SK-N-SH (cell line): ENCODE measurements around the gene NFIA. TPM values are rescaled to one million over a fixed set of nuclear protein-coding genes. Genes with fewer than 3 reads are reported as not detected.

Experiments used
- CTCF ChIA-PET: fragments of 300-600, 350-600 bp; formaldehyde crosslinking; extraction: SDS; loops from one replicate; lab custom pipeline; 2021; lab: Yijun Ruan, JAX
- POLR2A ChIA-PET: fragments of 350-600 bp; sonication (Branson Sonifier 250); formaldehyde crosslinking; extraction: SDS; loops from one replicate; lab custom pipeline; 2020; ENCODE audit warnings: antibody characterized with exemption, inconsistent platforms; lab: Yijun Ruan, JAX
- DNase-seq: peaks from one replicate; pipeline ENCODE4 v3.0.0; 2012
- H2AFZ ChIP-seq: fragments of 200-600 bp; sonication (generic); 2 replicates; pipeline ENCODE4 v1.8.1; 2016; ENCODE audit warnings: antibody characterized with exemption, mild to moderate bottlenecking, low read depth
- H3F3A ChIP-seq: fragments of 200-600 bp; sonication (generic); replicated peaks from 2 replicates; pipeline ENCODE3; 2016; ENCODE audit warnings: antibody characterized with exemption, mild to moderate bottlenecking; ENCODE audit not compliant: insufficient read depth
- H3K27ac ChIP-seq, 2 experiments: fragments of 200-500 bp in 1 of 2; fragments of 200-600 bp in 1 of 2; sonication (Bioruptor generic) in 1 of 2; sonication (generic), shearing (Covaris generic) in 1 of 2; 2 replicates each; pipeline versions ENCODE4 v1.5.1 to v1.6.1; 2014 to 2016; ENCODE audit warnings: low read depth in 2 of 2, inconsistent platforms in 1 of 2, low read length in 1 of 2, mild to moderate bottlenecking in 1 of 2, mixed read lengths in 1 of 2
- H3K27me3 ChIP-seq: fragments of 200-600 bp; sonication (generic), shearing (Covaris generic); 2 replicates; pipeline ENCODE4 v1.6.1; 2016; ENCODE audit warnings: mixed run types; ENCODE audit not compliant: insufficient read depth
- H3K36me3 ChIP-seq, 2 experiments: fragments of 200-500 bp in 1 of 2; fragments of 200-600 bp in 1 of 2; sonication (Bioruptor generic) in 1 of 2; sonication (generic) in 1 of 2; replicated peaks in 1 of 2; 2 replicates each; pipeline versions ENCODE3 to v1.5.1; 2014 to 2016; ENCODE audit warnings: low read length in 1 of 2, mild to moderate bottlenecking in 1 of 2; ENCODE audit not compliant: insufficient read depth in 2 of 2, control insufficient read depth in 1 of 2
- H3K4me1 ChIP-seq, 2 experiments: fragments of 200-500 bp in 1 of 2; fragments of 200-600 bp in 1 of 2; sonication (Bioruptor generic) in 1 of 2; sonication (generic), shearing (Covaris generic) in 1 of 2; 2 replicates each; pipeline versions ENCODE4 v1.5.1 to v1.6.1; 2014 to 2016; ENCODE audit warnings: low read depth in 1 of 2, low read length in 1 of 2, mixed run types in 1 of 2; ENCODE audit not compliant: insufficient read depth in 2 of 2, control insufficient read depth in 1 of 2
- H3K4me2 ChIP-seq: fragments of 200-600 bp; sonication (generic), shearing (Covaris generic); 2 replicates; pipeline ENCODE4 v1.6.1; 2017; ENCODE audit warnings: mixed run types
- H3K4me3 ChIP-seq, 2 experiments: fragments of 200-500 bp in 1 of 2; fragments of 200-600 bp in 1 of 2; sonication (Bioruptor generic) in 1 of 2; sonication (generic), shearing (Covaris generic) in 1 of 2; 2 replicates each; pipeline versions ENCODE4 v1.5.1 to v1.8.1; 2014 to 2016; ENCODE audit warnings: low read depth in 2 of 2, inconsistent platforms in 1 of 2, low read length in 1 of 2, mild to moderate bottlenecking in 1 of 2, mixed read lengths in 1 of 2, moderate library complexity in 1 of 2
- H3K79me2 ChIP-seq: fragments of 200-600 bp; sonication (generic); 2 replicates; pipeline ENCODE4 v1.8.1; 2017; ENCODE audit warnings: mild to moderate bottlenecking; ENCODE audit not compliant: insufficient read depth
- H3K9ac ChIP-seq: fragments of 200-600 bp; sonication (generic); 2 replicates; pipeline ENCODE4 v1.6.1; 2017; ENCODE audit warnings: mixed run types
- H3K9me2 ChIP-seq: fragments of 200-600 bp; sonication (generic); 2 replicates; pipeline ENCODE4 v1.6.1; 2017; ENCODE audit warnings: mixed run types
- H3K9me3 ChIP-seq: fragments of 200-600 bp; sonication (generic); 2 replicates; pipeline ENCODE4 v1.6.1; 2017; ENCODE audit warnings: mixed run types, mild to moderate bottlenecking, moderate library complexity
- H4K20me1 ChIP-seq: fragments of 200-600 bp; sonication (generic); 2 replicates; pipeline ENCODE4 v1.6.1; 2017; ENCODE audit warnings: mild to moderate bottlenecking, mixed run types; ENCODE audit not compliant: insufficient read depth
- ELF1 ChIP-seq: IDR thresholded peaks from 2 replicates; pipeline ENCODE4 v1.4.0; 2012
- EP300 ChIP-seq, 2 experiments: IDR thresholded peaks; 2 replicates each; pipeline versions ENCODE4 v1.4.0 to v1.6.1; 2012; ENCODE audit warnings: borderline replicate concordance in 1 of 2, low read depth in 1 of 2, low read length in 1 of 2
- FOXJ3 ChIP-seq: sonication (generic); formaldehyde crosslinking; IDR thresholded peaks from 2 replicates; pipeline ENCODE4 v1.5.1; 2020; ENCODE audit warnings: mild to moderate bottlenecking, missing genetic modification reagents
- GATA2 ChIP-seq: sonication (generic); formaldehyde crosslinking; IDR thresholded peaks from 2 replicates; pipeline ENCODE4 v1.5.0; 2020; ENCODE audit warnings: mild to moderate bottlenecking, missing genetic modification reagents
- RCOR1 ChIP-seq: fragments of 150-350 bp; IDR thresholded peaks from 2 replicates; pipeline ENCODE4 v1.6.1; 2017; ENCODE audit warnings: antibody characterized with exemption, low read length
- REST ChIP-seq: IDR thresholded peaks from 2 replicates; pipeline ENCODE4 v1.6.1; 2012; ENCODE audit warnings: mild to moderate bottlenecking, low read depth, low read length, moderate library complexity
- RFX5 ChIP-seq: IDR thresholded peaks from 2 replicates; pipeline ENCODE4 v1.6.1; 2012; ENCODE audit warnings: mild to moderate bottlenecking, improper control_type of control experiment, low read length
- SMC3 ChIP-seq: IDR thresholded peaks from 2 replicates; pipeline ENCODE4 v1.6.1; 2012; ENCODE audit warnings: low read depth, low read length, improper control_type of control experiment
- TAF1 ChIP-seq: IDR thresholded peaks from 2 replicates; pipeline ENCODE4 v1.6.1; 2012; ENCODE audit warnings: low read depth, mild to moderate bottlenecking, low read length, moderate library complexity, borderline replicate concordance
- TCF12 ChIP-seq: IDR thresholded peaks from 2 replicates; pipeline ENCODE4 v1.4.0; 2012
- ZBTB33 ChIP-seq: IDR thresholded peaks from 2 replicates; pipeline ENCODE4 v1.4.0; 2012; ENCODE audit warnings: low read depth, borderline replicate concordance
- WGBS: methylation state at CpG from one replicate; pipeline ENCODE4 v1.1.6; 2017; ENCODE audit warnings: low lambda C conversion rate; 5-methylcytosine and 5-hydroxymethylcytosine counted together
- polyA plus RNA-seq, 3 experiments: library from polyadenylated mRNA; depleted of rRNA; stranded (reverse); fragments of >200 nt; gene quantifications; 2 replicates each; pipeline ENCODE4 v1.2.3, GENCODE V29; 2012

The NFIA gene
- polyA plus RNA-seq, 1 of the 3 experiments (the other 2 are of a cell fraction): 3.3 TPM

GRCh38 chr1:61190618-61191432 lies 108.5 kb downstream of the NFIA start:
- ChIA-PET CTCF (interaction anchor here (1.2 kb wide), 1 partner anchor 141 kb away, joined by 3 read pairs; no protein-coding TSS in a partner anchor), POLR2A (interaction anchor here (0.7 kb wide), 1 partner anchor 491 kb away, joined by 3 read pairs; no protein-coding TSS in a partner anchor)
- TF ChIP-seq EP300 (IDR thresholded peaks at IDR 0.05; ENCODE audit: borderline replicate concordance in 1 of 2, low read depth in 1 of 2, low read length in 1 of 2): no peak
- TF ChIP-seq RCOR1: no peak
- no peak for TF ChIP-seq SMC3
- TF ChIP-seq TCF12: no peak
- TF ChIP-seq FOXJ3: no peak
- TF ChIP-seq TAF1: no peak
- TF ChIP-seq ZBTB33: no peak
- no peak for TF ChIP-seq RFX5
- TF ChIP-seq REST: no peak
- no peak for TF ChIP-seq GATA2 (CRISPR knock-in tag)
- no peak for TF ChIP-seq ELF1
- H3K9me2 ChIP-seq: no peaks in the 10 kb centered on the region
- WGBS: 60% methylated on average over 5 of the region's 5 CpGs
- no peak overlapping the region for H3K4me3 ChIP-seq
- H3K36me3 ChIP-seq: no peaks in the 10 kb centered on the region
- H3K9me3 ChIP-seq: no peaks in the 10 kb centered on the region
- no peaks in the 10 kb centered on the region for H4K20me1 ChIP-seq
- no peak overlapping the region for H3K4me2 ChIP-seq
- DNase-seq: no peak
- no peak overlapping the region for H3K9ac ChIP-seq
- no peaks in the 10 kb centered on the region for H3K79me2 ChIP-seq
- no peaks in the 10 kb centered on the region for H3K27me3 ChIP-seq
- H3K4me1 ChIP-seq: peaks cover 5 to 15% of the 10 kb centered on the region in 2 experiments; a peak in 3 of 4 replicates
- no peak overlapping the region for H2AFZ ChIP-seq
- peak overlapping the region in 1 of 2 experiments; percentile 62; a peak in 2 of 4 replicates for H3K27ac ChIP-seq
- no peaks in the 10 kb centered on the region for H3F3A ChIP-seq
